HL-60 (cell line): Measurements from ENCODE around the gene OARD1.
A peak's percentile ranks its signal among the peaks of the same experiment; 100 is the strongest.

Experiments used
- DNase-seq, 2 experiments: peaks; one replicate each; pipeline ENCODE4 v3.0.0-alpha.2; 2010 to 2020; ENCODE audit warnings: low read depth in 1 of 2, low spot score in 1 of 2
- H3K27ac ChIP-seq: fragments of 250-450 bp; sonication (Bioruptor Pico); replicated peaks from 2 replicates; pipeline ENCODE4 v1.5.1; 2020; ENCODE audit warnings: mild to moderate bottlenecking, moderate library complexity
- H3K27me3 ChIP-seq: fragments of 250-450 bp; sonication (Bioruptor Pico); 2 replicates; pipeline ENCODE4 v1.5.1; 2021; ENCODE audit warnings: mild to moderate bottlenecking, moderate library complexity; ENCODE audit not compliant: insufficient read depth, poor library complexity, severe bottlenecking
- H3K4me3 ChIP-seq: replicated peaks from 2 replicates; pipeline ENCODE4 v1.5.1; 2011; ENCODE audit warnings: mild to moderate bottlenecking, control low read depth, low read length; ENCODE audit not compliant: insufficient read depth
- CTCF ChIP-seq: IDR thresholded peaks from one replicate; pipeline ENCODE4 v1.5.1; 2011; ENCODE audit warnings: low read length, control low read depth, inconsistent platforms; ENCODE audit not compliant: insufficient read depth
- GABPA ChIP-seq: IDR thresholded peaks from 2 replicates; pipeline ENCODE4 v1.6.1; 2012; ENCODE audit warnings: low read depth
- POLR2AphosphoS5 ChIP-seq: IDR thresholded peaks from 2 replicates; pipeline ENCODE4 v1.6.1; 2012; ENCODE audit warnings: low read depth
- REST ChIP-seq: IDR thresholded peaks from 2 replicates; pipeline ENCODE4 v1.6.1; 2012; ENCODE audit warnings: low read depth; ENCODE audit not compliant: insufficient replicate concordance
- SPI1 ChIP-seq: IDR thresholded peaks from 2 replicates; pipeline ENCODE4 v1.6.1; 2012; ENCODE audit warnings: low read depth, mild to moderate bottlenecking, borderline replicate concordance

OARD1 gene

GRCh38 chr6:41097467-41098090 is 25.4 kb upstream of the OARD1 start:
- no peak for DNase-seq

GRCh38 chr6:41093729-41094128 is 21.6 kb upstream of the OARD1 start:
- TF ChIP-seq CTCF, result no peak
- TF ChIP-seq REST, result no peak
- TF ChIP-seq SPI1, result no peak
- TF ChIP-seq POLR2AphosphoS5, result no peak
- no peak for TF ChIP-seq GABPA
- Histone ChIP-seq H3K27me3 (no peaks in the 10 kb centered on the region), H3K4me3 (no peak overlapping the region), H3K27ac (no peak overlapping the region)
- DNase-seq, result no peak

More at GRCh38 chr6:41097467-41098090, 25.4 kb upstream of the OARD1 start:
- Histone ChIP-seq H3K27me3 (no peaks in the 10 kb centered on the region), H3K4me3 (no peak overlapping the region), H3K27ac (no peak overlapping the region)
- TF ChIP-seq SPI1 (no peak), POLR2AphosphoS5 (no peak), GABPA (no peak), REST (no peak), CTCF (no peak)

GRCh38 chr6:41092421-41093140 is 20.4 kb upstream of the OARD1 start:
- DNase-seq, result no peak
- Histone ChIP-seq H3K27me3 (no peaks in the 10 kb centered on the region), H3K27ac (no peak overlapping the region), H3K4me3 (no peak overlapping the region)
- TF ChIP-seq CTCF (peak; percentile 12), SPI1 (no peak)
